HG03342 (cell line): ENCODE measurements around the gene POU2F1.

Source experiments
- ATAC-seq: cut with Tn5 transposase; IDR thresholded peaks from one replicate; pipeline ENCODE4 v1.9.1; 2021; ENCODE audit warnings: mild to moderate bottlenecking, moderate library complexity; ENCODE audit not compliant: unreplicated experiment

Gene POU2F1

DNA sequence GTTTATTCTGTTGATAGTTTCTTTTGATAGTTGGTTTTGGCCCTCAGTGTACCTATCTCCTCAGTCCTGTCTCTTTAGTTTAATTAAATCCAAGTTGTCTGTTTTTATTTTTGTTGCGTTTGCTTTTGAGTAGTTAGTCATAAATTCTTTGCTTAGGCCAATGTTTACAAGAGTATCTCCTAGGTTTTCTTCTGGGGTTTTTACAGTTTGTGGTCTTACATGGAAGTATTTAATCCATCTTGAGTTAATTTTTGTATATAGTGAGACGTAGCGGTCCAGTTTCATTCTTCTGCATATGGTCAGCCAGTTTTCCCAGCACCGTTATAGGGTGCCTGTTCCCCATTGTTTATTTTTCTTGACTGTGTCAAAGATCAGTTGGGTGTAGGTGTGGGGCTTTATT is 139.4 kb downstream of the POU2F1 start:
- no peak for ATAC-seq

DNA sequence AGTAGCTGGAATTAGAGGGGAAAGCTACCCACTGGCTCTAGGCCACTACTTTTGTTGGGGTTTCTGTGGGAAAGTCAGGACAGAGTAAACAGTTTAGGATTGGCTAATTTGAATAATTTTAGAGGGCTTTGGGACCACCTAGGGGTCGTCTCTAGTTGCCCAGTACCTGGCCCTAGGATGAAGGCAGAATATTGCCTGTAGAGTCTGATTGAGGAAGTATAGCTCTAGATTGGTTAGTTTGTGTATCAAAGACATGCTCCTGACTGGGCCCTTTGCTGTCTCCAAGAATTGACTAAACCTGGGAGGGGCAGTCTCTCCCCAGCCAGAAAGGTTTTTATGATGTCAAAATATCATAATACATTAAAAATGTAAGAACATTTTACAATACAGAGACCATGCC is 142.0 kb downstream of the POU2F1 start:
- no peak for ATAC-seq

DNA sequence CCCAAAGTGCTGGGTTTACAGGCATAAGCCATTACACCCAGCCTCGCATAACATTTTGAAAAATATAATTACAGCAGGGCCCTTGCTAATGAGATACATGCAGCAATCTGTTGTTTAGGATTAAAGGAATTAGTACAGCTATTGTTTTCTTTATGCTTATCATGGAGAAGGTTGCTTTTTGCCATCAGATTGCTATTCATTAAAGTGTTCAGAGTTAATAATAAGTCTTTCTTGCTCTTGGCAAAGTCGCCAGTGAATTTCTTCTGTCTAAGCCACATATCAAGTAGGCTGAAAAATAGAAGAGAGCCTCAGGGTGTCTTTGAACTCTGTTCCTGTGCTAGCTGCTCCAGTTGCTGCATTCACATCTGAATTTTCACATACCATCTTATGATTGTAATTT is 144.1 kb downstream of the POU2F1 start:
- no peak for ATAC-seq

DNA sequence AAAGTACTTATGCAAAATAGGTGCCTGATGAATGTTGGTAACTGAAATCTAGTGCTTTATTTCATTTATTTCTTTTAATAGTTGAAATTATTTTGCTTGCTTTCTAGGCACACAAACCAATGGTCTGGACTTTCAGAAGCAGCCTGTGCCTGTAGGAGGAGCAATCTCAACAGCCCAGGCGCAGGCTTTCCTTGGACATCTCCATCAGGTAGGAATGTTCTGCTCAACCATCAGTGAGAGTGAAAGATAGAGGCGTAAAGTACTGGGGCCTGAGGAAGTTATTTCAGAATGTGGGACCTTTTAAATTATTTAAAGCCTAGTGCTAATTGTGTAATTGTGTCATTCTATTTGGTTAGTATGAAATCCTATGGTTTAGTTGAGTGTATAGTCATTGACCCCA is 144.7 kb downstream of the POU2F1 start:
- no peak for ATAC-seq

DNA sequence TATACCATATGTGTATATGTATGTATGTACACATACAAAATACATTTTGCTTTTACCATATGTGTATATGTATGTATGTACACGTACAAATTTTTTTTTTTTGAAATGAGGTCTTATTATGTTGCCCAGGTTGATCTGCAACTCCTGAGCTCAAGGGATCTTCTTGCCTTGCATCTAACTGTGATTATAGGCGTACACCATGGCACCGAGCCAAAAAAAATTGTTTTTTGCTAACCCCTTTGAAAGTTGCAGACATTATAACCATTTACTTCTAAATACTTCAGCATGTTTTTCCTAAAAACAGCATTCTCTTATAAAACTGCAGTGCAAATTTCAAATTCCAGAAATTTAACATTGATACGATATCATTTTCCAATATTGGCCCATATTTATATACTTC is 147.0 kb downstream of the POU2F1 start:
- ATAC-seq = no peak

DNA sequence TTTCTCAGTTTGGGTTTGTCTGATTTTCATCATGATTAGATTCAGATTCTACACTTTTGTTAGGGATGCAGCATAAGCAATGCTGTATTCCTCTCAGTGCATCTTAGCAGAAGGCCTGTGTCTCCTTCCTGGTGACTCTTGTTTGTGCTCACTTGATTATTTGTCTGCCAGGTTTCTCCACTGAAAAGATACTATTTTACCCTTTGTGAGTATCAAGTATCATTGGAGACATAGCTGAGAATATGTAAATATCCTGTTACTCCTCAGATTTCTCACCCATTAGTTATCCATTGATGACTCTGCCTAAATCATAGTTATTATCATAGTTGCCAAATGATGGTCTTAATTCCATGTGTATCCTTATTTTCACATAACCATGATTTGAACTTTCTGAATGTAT is 148.5 kb downstream of the POU2F1 start:
- ATAC-seq = no peak

DNA sequence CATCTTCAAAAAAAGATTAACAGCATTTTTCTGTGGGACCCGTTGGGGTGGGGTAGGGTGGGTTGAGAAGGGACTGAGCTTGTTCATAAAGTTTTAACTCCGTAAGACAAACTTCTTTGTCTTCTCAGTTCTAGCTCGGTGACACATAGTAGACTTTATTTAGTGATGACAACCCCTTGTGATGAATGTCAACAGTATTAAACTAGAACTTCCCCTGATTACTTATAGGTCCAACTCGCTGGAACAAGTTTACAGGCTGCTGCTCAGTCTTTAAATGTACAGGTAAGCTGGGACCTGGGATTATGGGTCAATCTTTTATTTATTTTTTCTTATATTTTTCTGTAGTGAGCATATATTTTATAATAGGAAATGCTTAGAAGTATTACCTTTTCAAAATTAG is 149.2 kb downstream of the POU2F1 start:
- ATAC-seq = no peak

DNA sequence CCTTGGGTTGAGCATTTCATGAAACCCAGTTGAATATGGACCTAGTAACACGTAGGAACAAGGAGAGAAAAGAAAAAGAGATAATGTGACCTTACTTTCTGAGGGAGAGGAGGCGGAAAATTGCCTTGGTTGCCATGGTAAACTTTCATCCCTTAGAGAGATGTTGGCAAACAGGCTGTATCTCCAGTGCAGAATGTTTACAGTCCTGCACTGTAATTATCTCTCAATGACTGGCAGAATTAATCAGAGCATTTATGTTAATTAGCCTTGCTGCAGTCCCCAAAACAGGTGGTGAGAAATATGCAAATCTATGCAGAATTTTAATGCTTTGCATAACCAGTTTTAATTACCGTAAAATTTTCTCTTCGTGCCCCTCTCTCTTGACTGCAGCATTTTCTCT is 150.3 kb downstream of the POU2F1 start:
- ATAC-seq = no peak

DNA sequence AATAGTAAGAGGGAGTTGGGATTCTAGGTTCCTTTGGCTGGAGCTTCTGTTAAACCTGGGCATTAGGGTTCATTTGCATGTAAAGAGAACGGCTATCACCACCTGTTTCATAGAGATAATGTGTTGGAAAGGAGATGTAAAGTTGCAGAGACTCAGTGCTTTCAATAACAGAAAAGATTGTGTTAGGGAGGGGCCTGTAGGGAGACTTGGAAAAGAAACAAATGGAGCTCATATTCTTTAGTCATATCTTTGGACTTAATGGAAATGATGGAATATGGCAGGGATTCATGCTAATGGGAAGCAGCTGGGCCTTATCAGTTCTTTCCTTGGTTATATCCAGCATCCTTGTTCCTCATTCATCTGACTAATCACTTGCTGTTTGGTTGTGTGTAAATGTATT is 152.7 kb downstream of the POU2F1 start:
- ATAC-seq = no peak

DNA sequence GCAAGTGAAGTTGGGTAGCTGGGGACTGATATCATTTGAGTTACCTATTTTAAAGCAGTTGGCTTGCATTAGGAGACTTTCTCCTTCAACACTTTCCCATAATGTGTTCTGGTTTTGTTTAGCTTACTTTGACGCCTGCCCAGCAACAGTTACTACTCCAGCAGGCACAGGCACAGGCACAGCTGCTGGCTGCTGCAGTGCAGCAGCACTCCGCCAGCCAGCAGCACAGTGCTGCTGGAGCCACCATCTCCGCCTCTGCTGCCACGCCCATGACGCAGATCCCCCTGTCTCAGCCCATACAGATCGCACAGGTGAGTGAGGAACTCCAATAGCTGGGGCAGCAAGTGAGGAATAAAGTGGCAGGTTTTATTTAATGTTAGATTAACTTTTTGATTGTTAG is 153.3 kb downstream of the POU2F1 start:
- ATAC-seq = no peak

DNA sequence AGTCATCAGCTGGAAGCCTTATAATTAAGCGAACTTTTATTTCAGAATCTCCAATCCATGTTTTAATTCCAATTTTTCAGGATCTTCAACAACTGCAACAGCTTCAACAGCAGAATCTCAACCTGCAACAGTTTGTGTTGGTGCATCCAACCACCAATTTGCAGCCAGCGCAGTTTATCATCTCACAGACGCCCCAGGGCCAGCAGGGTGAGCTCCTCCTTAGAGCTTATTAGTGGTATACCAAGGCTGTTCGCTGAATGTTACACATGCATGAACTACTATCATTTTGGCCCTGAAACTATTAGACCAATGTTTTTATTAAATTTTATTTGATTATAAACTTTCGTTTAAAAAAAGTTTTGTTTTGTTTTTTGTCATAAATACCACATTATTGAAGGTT is 155.3 kb downstream of the POU2F1 start:
- no peak for ATAC-seq

DNA sequence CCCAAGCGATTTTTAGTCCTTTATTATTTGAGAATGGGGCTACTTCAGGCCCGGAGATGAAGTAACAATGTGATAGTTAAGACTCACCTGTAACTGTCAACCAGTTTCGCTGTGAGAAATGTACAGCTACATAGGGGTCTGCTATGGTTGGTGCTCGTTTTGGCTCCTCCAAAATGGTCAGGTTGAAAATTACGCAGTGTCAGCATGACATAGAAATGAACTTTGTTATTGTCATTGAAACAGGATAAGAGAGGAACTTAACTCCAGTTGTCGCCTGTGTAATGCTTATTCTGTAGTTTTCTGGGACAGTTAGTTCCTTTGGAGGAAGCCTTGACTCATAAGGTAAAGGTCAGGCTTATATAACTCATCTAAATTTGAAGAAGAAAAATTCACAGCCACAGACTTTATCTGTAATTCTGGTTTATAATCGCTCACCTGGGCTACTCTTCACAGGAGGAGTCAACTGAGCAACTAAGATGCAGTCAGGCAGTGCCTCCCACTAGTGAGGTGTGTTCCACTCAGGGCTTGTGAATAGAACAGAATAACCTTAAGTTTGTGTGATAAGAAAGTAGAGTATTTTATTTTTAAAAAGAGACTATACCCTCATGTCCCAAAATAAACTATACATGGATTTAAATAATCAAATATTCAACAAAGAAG is 166.7 kb downstream of the POU2F1 start:
- ATAC-seq = no peak

DNA sequence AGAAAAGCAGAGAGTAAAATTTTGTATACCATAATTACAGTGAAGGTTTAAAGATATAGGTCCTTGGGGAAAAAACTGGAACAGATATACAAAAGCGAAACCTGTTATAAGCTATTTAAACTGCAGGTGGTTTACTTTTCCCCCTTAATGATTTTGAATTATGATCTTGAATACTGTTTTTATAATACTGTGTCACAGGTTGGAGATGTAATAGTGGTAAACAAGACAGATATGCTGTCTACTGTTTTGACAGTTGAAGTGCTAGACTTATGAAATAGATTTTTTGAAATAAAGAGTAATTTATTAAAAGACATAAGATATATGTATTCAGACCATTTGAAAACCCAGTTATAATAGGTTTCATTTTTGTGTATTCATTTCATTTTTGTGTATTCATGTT is 168.3 kb downstream of the POU2F1 start:
- ATAC-seq = no peak

DNA sequence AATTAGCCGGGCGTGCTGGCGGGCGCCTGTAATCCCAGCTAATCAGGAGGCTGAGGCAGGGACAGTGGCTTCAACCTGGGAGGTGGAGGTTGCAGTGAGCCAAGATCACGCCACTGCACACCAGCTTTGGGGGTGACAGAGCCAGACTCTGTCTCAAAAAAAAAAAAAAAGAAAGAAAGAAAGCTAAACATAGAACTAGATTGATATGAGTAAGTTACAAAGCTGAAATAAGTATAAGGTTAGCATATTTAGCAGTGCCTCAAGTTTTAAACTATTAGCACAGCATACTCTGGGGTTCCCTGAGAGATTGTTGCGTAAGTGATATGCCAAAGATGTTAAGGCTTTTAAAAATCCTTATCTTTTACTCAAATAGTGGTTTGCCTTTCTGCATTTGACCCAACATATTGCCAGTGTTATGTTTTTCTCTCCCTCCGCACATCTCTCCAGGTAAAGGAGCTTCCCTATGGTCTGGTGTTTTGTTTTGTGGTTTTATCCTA is 171.6 kb downstream of the POU2F1 start:
- no peak for ATAC-seq

DNA sequence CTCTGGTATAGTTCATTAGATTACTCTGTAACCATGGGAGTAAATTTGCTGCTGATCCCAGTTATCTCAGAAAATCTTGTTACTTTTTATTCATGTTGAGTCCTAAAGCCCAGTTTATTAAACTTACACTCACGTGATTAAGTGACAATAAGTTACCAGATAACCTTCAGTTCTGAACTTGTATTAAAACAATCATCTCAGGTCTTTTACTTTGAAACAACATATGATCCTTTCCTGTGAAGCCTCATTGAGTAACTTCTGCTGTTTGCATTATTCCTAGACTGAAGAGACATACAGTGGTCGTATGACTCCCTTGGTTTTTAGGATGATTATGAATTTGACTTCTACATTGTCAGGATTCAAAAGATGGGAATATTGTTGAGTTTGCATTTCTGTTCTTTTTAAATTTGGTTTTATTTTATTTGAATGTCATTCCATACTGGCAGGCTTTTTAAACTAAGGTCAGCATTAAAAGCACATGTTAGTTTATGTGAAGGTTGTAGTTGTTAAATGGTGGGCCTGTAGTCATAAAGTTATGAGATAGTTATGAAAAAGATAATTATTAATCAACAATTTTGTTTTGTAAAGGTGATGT is 179.8 kb downstream of the POU2F1 start:
- no peak for ATAC-seq

DNA sequence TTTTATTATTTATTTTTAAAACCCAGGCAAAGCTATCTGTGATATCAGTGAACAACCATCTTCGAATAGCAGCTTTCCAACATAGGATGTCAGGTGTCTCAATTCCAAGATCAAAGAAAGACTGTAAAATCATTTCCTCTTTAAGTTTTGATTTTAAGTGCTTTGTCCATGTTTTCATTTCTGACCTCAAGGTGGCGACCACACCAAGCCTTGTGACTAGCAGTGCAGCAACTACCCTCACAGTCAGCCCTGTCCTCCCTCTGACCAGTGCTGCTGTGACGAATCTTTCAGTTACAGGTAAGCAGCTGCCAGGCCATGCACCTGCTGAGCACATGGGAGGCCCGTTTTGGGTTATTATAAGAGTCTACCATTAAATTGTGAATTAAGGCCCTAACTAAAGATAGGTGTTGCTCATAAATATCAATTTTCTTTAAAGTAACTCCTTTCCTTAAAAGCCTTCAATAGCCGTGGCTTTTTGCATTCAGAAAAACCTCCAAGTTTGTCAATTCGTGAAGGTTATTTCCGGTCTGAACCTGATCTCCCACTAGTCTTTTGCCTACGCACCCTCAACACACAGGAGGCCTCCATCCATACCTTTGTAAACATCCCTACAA is 180.7 kb downstream of the POU2F1 start:
- ATAC-seq = no peak

DNA sequence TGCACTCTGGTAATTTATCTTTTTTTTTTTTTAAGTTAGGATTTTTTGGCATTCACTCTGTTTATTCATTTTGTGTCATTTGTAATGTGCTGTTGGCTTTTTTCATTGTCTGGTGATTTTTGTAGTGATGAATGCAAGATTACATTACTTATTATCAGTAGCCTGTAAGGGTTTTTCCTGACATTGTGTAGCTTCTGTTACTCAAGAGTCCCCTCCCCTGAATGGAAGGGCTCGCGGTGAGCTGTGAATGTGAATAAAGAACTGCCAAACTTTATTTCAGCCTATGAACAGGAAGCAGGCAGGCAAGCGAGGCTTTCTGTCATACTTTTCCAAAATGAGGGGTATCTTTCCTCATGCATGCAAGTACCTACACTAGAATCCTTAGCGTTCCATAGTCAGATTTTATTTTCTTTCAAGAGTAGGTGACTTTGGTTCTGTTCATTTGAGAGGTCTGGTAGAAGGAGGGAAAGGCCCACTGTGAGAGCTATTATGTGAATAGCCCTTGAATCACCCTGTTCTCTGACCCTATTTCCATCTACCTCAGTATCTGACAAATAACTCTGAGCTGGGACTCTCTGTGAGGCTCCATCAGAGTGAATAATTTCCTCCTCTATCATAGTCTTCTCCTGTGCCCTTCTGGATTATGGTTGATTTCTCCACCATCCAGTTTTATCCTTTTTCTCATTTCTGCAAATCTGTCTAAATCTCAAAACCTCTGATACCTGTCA is 183.6 kb downstream of the POU2F1 start:
- ATAC-seq = no peak

DNA sequence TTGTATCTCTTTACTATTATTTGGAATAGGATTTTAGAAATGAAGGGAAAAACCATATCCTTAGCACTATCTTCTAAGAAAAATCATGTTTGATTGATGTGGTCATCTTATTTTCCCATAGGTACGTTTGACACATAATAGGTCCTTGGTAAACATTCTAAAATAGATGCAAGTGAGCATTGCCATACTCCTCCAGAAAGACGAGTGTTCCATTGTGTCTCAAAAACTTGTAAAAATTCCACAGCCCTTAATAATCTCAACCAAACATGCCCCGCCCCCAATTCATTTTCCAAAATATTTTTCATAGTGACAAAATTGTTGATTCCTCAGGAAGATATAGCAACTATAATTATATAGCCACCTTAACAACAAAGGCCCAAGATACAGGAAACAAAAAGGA is 184.2 kb downstream of the POU2F1 start:
- no peak for ATAC-seq

DNA sequence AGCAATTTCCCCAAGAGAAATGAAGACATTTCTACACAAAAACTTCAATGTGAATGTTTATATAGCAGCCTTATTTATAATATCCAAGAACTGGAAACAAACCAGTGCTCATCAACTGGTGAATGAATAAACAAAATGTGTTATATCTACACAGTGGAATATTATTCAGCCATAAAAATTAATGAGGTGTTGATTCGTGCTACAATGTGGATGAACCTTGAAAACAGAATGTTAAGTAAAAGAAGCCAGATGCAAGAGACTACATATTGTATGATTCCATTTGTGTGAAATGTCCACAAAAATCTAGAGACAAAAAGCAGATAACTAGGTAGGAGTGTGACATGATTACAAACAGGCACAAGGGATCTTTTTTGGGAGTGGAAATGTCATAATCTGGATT is 187.7 kb downstream of the POU2F1 start:
- ATAC-seq = no peak

DNA sequence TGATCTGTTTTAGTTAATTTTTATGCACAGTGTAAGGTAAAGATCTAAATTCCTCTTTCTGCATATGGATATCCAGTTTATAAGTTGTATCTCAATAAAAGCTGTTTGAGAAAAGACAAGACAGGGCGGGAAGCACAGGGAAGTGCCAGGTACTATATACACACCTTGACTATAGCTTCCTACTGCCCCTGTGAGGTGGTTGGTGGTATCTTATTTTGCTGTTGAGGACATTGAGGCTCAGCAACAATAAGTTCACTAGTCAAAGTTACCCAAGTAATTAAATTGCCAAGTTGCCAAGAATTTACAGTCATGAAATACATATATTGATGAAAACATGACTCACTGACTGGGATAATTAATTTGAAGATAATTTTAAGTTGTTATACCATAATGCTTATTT is 188.5 kb downstream of the POU2F1 start:
- no peak for ATAC-seq

DNA sequence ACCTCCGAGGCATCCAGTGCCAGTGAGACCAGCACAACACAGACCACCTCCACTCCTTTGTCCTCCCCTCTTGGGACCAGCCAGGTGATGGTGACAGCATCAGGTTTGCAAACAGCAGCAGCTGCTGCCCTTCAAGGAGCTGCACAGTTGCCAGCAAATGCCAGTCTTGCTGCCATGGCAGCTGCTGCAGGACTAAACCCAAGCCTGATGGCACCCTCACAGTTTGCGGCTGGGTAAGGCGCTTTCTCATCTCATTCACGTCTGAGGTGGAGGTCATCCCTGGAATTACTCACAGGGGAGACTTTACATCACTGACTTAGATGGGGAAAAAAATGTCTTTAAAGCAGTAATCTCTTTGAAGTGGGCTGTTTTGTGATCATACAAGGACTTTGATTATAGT is 191.4 kb downstream of the POU2F1 start:
- no peak for ATAC-seq

DNA sequence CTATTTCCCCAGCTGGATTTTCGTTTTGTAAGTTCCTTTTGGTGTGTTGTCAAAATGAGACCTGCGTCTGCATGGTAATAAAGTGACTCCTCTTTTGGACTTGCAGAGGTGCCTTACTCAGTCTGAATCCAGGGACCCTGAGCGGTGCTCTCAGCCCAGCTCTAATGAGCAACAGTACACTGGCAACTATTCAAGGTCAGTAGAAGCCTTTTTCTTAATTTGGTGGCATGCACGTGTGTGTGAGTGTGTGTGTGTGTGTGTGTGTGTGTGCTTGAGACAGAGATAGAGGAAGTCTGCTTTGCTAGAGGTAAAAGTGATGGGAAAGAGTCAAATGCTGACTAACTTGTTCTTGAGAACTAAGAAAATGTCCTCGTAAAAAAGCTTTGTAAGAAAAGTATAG is 192.2 kb downstream of the POU2F1 start:
- no peak for ATAC-seq
